Neural cell (in vitro differentiated cells): Measurements from ENCODE around the gene KLHL36. TPM values are rescaled to one million over a fixed set of nuclear protein-coding genes. Genes with fewer than 3 reads are reported as not detected.

Source experiments
- H2AFZ ChIP-seq: fragments of 200-600, 300-800 bp; sonication (generic), shearing (Covaris generic); 2 replicates; pipeline ENCODE4 v1.6.0; 2014; ENCODE audit warnings: low read depth, mild to moderate bottlenecking, antibody characterized with exemption, low read length, moderate library complexity
- H3F3A ChIP-seq: fragments of 200-600 bp; shearing (Covaris generic); 2 replicates; pipeline ENCODE4 v1.6.1; 2016; ENCODE audit warnings: mild to moderate bottlenecking, moderate library complexity, mixed read lengths, antibody characterized with exemption, low read length; ENCODE audit not compliant: insufficient read depth, poor library complexity, severe bottlenecking
- H3K27ac ChIP-seq: fragments of 200-600, 300-800 bp; sonication (generic), shearing (Covaris generic); 2 replicates; pipeline ENCODE4 v1.5.1; 2014; ENCODE audit warnings: mild to moderate bottlenecking, low read length, moderate library complexity
- H3K27me3 ChIP-seq: fragments of 300-800, 200-600 bp; sonication (generic), shearing (Covaris generic); 2 replicates; pipeline ENCODE4 v1.6.0; 2014; ENCODE audit warnings: mild to moderate bottlenecking, low read depth, low read length, moderate library complexity; ENCODE audit not compliant: insufficient read depth
- H3K36me3 ChIP-seq: fragments of 300-800, 200-600 bp; sonication (generic), shearing (Covaris generic); 2 replicates; pipeline ENCODE4 v1.5.1; 2014; ENCODE audit warnings: mild to moderate bottlenecking, antibody characterized with exemption, low read length, moderate library complexity; ENCODE audit not compliant: insufficient read depth
- H3K4me2 ChIP-seq: fragments of 300-800, 200-600 bp; sonication (generic), shearing (Covaris generic); 2 replicates; pipeline ENCODE4 v1.6.0; 2014; ENCODE audit warnings: mild to moderate bottlenecking, low read length
- H3K4me3 ChIP-seq: fragments of 300-800, 200-600 bp; sonication (generic), shearing (Covaris generic); 2 replicates; pipeline ENCODE4 v1.5.1; 2014; ENCODE audit warnings: mild to moderate bottlenecking, low read length, moderate library complexity
- H3K79me2 ChIP-seq: fragments of 200-600 bp; shearing (Covaris generic); replicated peaks from 2 replicates; pipeline ENCODE4 v1.6.0; 2014; ENCODE audit warnings: mild to moderate bottlenecking, low read length, moderate library complexity; ENCODE audit not compliant: insufficient read depth
- H3K9ac ChIP-seq: fragments of 300-800, 200-600 bp; sonication (generic), shearing (Covaris generic); 2 replicates; pipeline ENCODE4 v1.6.1; 2016; ENCODE audit warnings: mild to moderate bottlenecking, low read length, mixed read lengths
- H3K9me2 ChIP-seq: fragments of 200-600 bp; shearing (Covaris generic); 2 replicates; pipeline ENCODE4 v1.6.1; 2016; ENCODE audit warnings: mild to moderate bottlenecking, low read length, mixed read lengths; ENCODE audit not compliant: insufficient read depth
- H3K9me3 ChIP-seq: fragments of 200-600, 300-800 bp; sonication (generic), shearing (Covaris generic); 2 replicates; pipeline ENCODE4 v1.6.1; 2016; ENCODE audit warnings: mild to moderate bottlenecking, mixed run types, low read length, moderate library complexity, mixed read lengths
- H4K20me1 ChIP-seq: fragments of 200-600 bp; shearing (Covaris generic); 2 replicates; pipeline ENCODE4 v1.6.1; 2016; ENCODE audit warnings: mild to moderate bottlenecking, mixed run types; ENCODE audit not compliant: insufficient read depth
- EP300 ChIP-seq: fragments of 450-650 bp; conservative IDR thresholded peaks from 2 replicates; pipeline ENCODE4 v1.6.1; 2014; ENCODE audit warnings: antibody characterized with exemption, mild to moderate bottlenecking, moderate library complexity; ENCODE audit not compliant: poor library complexity, severe bottlenecking
- EZH2 ChIP-seq: fragments of 200-600, 300-800 bp; shearing (Covaris generic), sonication (generic); IDR thresholded peaks from 2 replicates; pipeline ENCODE4 v1.6.1; 2014; ENCODE audit warnings: antibody characterized with exemption, low read length, borderline replicate concordance, mild to moderate bottlenecking; ENCODE audit not compliant: insufficient read depth, poor library complexity, severe bottlenecking
- MXI1 ChIP-seq: fragments of 450-650 bp; conservative IDR thresholded peaks from 2 replicates; pipeline ENCODE4 v1.6.1; 2014; ENCODE audit warnings: antibody characterized with exemption, mild to moderate bottlenecking; ENCODE audit not compliant: poor library complexity, severe bottlenecking
- POLR2AphosphoS5 ChIP-seq: IDR thresholded peaks from 2 replicates; pipeline ENCODE4 v1.6.1; 2012
- RAD21 ChIP-seq: fragments of 450-650 bp; conservative IDR thresholded peaks from 2 replicates; pipeline ENCODE4 v1.6.1; 2014; ENCODE audit warnings: antibody characterized with exemption, mild to moderate bottlenecking, moderate library complexity
- SMC3 ChIP-seq: fragments of 450-650 bp; conservative IDR thresholded peaks from 2 replicates; pipeline ENCODE4 v1.6.1; 2014; ENCODE audit warnings: antibody characterized with exemption, mild to moderate bottlenecking, moderate library complexity; ENCODE audit not compliant: poor library complexity
- TAF1 ChIP-seq: IDR thresholded peaks from 2 replicates; pipeline ENCODE4 v1.6.1; 2012; ENCODE audit warnings: low read depth
- polyA plus RNA-seq: library from polyadenylated mRNA; depleted of rRNA; stranded (reverse); fragments of >200 nt; gene quantifications from 2 replicates; pipeline ENCODE4 v1.2.3, GENCODE V29; 2014
- TF ChIP-seq, protein P1 (sequence below): fragments of 450-650 bp; IDR thresholded peaks from 2 replicates; pipeline ENCODE4 v1.5.1; 2014; ENCODE audit warnings: antibody characterized with exemption, mild to moderate bottlenecking, moderate library complexity; ENCODE audit not compliant: poor library complexity, severe bottlenecking
- TF ChIP-seq, protein P2 (sequence below): IDR thresholded peaks from 2 replicates; pipeline ENCODE4 v1.6.1; 2012; ENCODE audit warnings: borderline replicate concordance

The KLHL36 gene
- polyA plus RNA-seq, 1 donor from 2014 or later: 43.8 TPM

DNA sequence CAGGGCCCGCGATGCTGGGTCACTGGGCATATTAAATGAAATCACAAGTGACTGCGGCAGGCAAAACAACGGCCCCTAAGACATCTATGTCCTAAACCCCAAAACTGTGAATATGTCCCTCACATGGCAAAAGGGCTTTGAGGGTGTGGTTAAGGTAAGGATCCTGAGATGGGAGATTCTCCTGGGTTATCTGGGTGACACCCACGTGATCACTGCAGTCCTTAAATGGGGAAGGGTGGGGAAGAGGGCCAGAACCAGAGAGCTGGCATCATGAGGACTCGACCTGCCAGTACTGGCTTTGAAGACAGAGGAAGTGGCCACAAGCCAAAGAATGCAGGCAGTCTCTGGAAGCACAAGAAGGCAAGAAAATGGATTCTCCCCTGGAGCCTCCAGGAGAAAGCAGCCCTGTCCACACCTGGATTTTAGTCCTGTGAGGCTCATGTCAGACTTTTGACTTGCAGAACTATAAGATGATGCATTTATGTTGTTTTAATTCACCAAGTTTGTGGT is 42.9 kb upstream of the KLHL36 start:
- Histone ChIP-seq H3K4me3 (no peak overlapping the region), H3K27ac (no peak overlapping the region), H3K27me3 (no peaks in the 10 kb centered on the region), H3K79me2 (peaks cover 11% of the 10 kb centered on the region), H3K9me3 (peaks cover 3% of the 10 kb centered on the region), H3K36me3 (no peaks in the 10 kb centered on the region), H3K4me2 (no peak overlapping the region), H3F3A (no peaks in the 10 kb centered on the region), H2AFZ (no peak overlapping the region), H4K20me1 (no peaks in the 10 kb centered on the region), H3K9ac (no peak overlapping the region), H3K9me2 (no peaks in the 10 kb centered on the region)
- TF ChIP-seq EP300 (no peak), POLR2AphosphoS5 (no peak), MXI1 (no peak), RAD21 (no peak), SMC3 (no peak), EZH2 (no peak), TAF1 (no peak)
- TF ChIP-seq, protein P1, sequence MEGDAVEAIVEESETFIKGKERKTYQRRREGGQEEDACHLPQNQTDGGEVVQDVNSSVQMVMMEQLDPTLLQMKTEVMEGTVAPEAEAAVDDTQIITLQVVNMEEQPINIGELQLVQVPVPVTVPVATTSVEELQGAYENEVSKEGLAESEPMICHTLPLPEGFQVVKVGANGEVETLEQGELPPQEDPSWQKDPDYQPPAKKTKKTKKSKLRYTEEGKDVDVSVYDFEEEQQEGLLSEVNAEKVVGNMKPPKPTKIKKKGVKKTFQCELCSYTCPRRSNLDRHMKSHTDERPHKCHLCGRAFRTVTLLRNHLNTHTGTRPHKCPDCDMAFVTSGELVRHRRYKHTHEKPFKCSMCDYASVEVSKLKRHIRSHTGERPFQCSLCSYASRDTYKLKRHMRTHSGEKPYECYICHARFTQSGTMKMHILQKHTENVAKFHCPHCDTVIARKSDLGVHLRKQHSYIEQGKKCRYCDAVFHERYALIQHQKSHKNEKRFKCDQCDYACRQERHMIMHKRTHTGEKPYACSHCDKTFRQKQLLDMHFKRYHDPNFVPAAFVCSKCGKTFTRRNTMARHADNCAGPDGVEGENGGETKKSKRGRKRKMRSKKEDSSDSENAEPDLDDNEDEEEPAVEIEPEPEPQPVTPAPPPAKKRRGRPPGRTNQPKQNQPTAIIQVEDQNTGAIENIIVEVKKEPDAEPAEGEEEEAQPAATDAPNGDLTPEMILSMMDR: no peak
- TF ChIP-seq, protein P2, sequence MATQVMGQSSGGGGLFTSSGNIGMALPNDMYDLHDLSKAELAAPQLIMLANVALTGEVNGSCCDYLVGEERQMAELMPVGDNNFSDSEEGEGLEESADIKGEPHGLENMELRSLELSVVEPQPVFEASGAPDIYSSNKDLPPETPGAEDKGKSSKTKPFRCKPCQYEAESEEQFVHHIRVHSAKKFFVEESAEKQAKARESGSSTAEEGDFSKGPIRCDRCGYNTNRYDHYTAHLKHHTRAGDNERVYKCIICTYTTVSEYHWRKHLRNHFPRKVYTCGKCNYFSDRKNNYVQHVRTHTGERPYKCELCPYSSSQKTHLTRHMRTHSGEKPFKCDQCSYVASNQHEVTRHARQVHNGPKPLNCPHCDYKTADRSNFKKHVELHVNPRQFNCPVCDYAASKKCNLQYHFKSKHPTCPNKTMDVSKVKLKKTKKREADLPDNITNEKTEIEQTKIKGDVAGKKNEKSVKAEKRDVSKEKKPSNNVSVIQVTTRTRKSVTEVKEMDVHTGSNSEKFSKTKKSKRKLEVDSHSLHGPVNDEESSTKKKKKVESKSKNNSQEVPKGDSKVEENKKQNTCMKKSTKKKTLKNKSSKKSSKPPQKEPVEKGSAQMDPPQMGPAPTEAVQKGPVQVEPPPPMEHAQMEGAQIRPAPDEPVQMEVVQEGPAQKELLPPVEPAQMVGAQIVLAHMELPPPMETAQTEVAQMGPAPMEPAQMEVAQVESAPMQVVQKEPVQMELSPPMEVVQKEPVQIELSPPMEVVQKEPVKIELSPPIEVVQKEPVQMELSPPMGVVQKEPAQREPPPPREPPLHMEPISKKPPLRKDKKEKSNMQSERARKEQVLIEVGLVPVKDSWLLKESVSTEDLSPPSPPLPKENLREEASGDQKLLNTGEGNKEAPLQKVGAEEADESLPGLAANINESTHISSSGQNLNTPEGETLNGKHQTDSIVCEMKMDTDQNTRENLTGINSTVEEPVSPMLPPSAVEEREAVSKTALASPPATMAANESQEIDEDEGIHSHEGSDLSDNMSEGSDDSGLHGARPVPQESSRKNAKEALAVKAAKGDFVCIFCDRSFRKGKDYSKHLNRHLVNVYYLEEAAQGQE: no peak

DNA sequence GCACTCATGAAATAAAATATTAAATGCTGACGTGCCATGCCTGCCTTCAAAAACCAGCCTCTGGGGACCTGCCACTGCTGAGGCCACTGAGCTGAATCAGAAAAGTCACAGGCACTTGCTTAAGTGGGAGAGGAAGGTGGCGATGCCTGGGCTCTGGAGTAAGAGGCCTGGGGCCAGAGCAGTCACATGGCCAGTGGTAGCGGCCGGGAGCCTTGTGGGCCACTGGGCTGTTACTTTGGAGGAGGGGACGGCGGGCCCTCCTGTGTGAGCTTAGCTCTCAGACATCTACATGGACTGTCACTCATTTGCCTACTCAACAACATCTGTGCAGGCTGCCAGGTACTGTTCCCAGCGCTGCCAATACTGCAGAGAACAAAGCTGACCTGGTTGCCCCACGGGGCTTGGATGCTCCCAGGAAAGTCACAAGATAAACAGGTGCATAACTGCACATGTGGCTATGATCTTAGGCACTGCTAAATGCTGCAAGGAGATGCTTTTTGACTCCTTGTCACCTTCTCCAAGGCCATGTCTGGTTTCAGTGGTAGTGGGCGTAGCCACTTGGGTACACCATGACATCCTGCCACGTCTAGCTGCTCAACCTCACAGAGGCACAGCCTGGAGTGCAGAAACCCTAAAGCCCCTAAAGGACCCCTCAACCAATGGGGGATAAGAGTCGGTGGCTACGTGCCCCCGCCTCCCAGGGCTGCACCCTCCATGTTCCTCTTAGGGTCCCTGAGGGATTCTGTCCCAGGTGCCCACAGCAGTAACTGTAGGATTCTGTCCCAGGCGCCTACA is 42.0 kb upstream of the KLHL36 start:
- no peaks in the 10 kb centered on the region for H4K20me1 ChIP-seq
- no peaks in the 10 kb centered on the region for H3K36me3 ChIP-seq
- no peak overlapping the region for H3K9ac ChIP-seq
- H3K9me3 ChIP-seq: peaks cover 3% of the 10 kb centered on the region
- no peak overlapping the region for H2AFZ ChIP-seq
- H3K9me2 ChIP-seq: no peaks in the 10 kb centered on the region
- no peak overlapping the region for H3K4me3 ChIP-seq
- TF ChIP-seq TAF1 (no peak), SMC3 (no peak), EZH2 (no peak), MXI1 (no peak), RAD21 (no peak), POLR2AphosphoS5 (no peak), EP300 (no peak)
- TF ChIP-seq, protein P1: no peak
- TF ChIP-seq, protein P2: no peak
- H3K79me2 ChIP-seq: peaks cover 11% of the 10 kb centered on the region
- no peak overlapping the region for H3K4me2 ChIP-seq
- no peak overlapping the region for H3K27ac ChIP-seq
- no peaks in the 10 kb centered on the region for H3F3A ChIP-seq
- H3K27me3 ChIP-seq: no peaks in the 10 kb centered on the region
